HG03039 (cell line): ENCODE measurements around the gene TRPV5.
"Not testable (repeated sequence)": the region's sequence is repeated elsewhere in the genome, so short reads cannot be mapped to it uniquely, and the experiment has no call there.

ENCODE experiments used
- ATAC-seq: cut with Tn5 transposase; IDR thresholded peaks from one replicate; pipeline ENCODE4 v1.9.1; 2021; ENCODE audit warnings: mild to moderate bottlenecking, moderate library complexity; ENCODE audit not compliant: unreplicated experiment

The TRPV5 gene

GRCh38 chr7:142933624-142934023, at the start of gene TRPV5:
Gene TRPV5 (minus strand): TSS chr7:142933746. CDS start chr7:142933459, 287 bp downstream.
- ATAC-seq = no peak

DNA sequence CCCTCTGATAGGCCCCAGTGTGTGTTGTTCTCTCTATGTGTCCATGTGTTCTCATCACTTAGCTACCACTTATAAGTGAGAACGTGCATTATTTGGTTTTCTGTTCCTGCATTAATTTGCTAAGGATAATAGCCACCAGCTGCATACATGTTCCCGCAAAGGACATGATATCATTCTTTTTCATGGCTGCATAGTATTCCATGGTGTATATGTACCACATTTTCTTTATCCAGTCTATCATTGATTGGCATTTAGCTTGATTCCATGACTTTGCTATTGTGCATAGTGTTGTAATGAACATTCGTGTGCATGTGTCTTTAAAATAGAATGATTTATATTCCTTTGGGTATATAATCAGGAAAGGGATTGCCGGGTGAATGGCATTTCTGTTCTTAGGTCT, 44.9 kb upstream of the TRPV5 start:
- not testable (repeated sequence) for ATAC-seq

DNA sequence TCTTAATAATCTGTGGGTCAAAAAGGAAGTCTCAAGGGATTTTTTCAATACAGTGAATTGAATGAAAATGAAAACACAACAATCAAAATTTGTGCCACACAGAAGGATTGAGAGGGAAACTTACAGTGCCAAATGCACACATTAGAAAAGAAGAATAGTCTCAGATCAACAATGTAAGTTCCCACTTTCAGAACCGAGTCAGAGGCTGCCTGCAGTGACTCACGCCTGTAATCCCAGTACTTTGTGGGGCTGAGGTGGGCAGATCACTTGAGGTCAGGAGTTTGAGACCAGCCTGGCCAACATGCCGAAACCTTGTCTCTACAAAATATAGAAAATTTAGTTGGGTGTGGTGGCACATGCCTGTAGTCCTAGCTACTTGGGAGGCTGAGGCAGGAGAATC, 41.1 kb upstream of the TRPV5 start:
- ATAC-seq = no peak

- ATAC-seq = no peak
These were observed 35.6 kb upstream of the TRPV5 start for GRCh38 chr7:142969183-142969582.

DNA sequence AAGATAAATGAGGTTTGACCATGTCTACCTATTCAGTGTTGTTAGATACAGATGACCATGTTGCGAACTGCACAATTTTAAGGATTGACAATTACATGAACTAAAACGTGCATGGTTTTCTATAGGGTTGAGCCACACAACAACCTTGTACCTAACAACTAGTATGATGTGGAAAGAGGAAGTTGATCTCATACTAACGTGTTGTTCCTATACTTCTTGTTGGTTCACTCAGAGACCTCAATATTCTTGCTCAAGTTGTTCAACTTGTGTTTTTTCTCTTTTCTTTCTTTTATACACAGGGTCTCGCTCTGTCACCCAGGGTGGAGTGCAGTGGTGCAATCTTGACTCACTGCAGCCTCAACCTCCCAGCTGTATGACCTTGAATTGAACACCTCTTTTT, 34.7 kb upstream of the TRPV5 start:
- ATAC-seq = no peak

DNA sequence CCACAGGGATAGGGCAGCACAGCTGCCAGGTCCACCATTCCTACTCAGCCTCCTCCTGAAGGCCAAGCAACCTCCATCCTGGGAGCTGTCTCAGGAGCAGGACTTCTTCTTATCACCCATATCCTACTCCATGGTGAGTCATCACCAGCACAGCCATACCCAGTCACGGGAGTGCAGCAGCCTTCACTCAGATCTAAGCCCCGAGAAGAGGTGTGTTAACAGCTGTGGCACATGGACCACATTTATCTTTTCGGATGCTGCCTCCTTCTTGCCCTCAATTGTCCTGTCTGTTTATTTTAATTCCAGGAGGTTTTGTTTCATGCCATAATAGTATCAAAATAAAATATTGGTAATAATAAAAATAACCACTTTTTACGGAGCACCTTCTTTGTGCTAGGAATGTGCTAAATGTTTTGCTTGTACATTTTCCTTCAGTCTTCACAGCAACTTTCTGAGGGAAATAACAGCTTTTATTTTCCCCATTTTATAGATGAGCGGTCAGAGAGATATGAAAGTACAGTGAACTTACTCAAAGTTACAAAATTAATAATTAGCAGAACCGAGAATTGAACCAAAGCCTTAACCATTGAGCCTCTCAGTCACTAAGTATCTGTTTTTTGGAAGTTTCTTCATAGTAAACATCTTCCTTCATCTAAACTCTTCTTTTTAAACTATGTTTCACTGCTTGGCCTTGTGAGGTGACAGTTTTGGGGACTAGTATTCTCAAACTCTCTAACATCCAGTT, 31.1 kb upstream of the TRPV5 start:
- no peak for ATAC-seq

GRCh38 chr7:142963993-142964392, 30.4 kb upstream of the TRPV5 start:
- no peak for ATAC-seq

DNA sequence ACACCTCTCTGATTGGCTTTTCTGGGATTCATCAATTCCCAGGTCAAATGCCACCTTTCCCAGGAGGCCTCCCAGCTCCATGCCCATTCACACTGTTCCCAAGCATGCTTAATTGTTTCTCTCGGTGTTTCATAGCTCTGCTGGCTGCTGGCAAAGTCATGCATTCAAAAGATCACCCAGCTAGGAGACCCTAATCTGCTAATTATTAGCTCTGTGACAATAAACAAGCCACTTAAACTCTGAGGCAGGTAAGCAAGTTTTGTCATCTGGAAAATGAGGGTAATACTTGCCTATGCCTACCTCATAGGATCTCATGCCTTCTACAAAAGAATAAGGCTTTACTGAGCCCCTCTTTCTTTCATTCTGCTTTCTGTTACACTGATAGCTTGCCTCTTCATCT, 29.4 kb upstream of the TRPV5 start:
- ATAC-seq = no peak

- no peak for ATAC-seq
These were observed 28.7 kb upstream of the TRPV5 start, which contains the start of gene KEL for GRCh38 chr7:142961973-142962926. Gene KEL (minus strand): TSS chr7:142962363. CDS start chr7:142962206, 157 bp downstream.

GRCh38 chr7:142961595-142961972, 28.0 kb upstream of the TRPV5 start:
- ATAC-seq = no peak

DNA sequence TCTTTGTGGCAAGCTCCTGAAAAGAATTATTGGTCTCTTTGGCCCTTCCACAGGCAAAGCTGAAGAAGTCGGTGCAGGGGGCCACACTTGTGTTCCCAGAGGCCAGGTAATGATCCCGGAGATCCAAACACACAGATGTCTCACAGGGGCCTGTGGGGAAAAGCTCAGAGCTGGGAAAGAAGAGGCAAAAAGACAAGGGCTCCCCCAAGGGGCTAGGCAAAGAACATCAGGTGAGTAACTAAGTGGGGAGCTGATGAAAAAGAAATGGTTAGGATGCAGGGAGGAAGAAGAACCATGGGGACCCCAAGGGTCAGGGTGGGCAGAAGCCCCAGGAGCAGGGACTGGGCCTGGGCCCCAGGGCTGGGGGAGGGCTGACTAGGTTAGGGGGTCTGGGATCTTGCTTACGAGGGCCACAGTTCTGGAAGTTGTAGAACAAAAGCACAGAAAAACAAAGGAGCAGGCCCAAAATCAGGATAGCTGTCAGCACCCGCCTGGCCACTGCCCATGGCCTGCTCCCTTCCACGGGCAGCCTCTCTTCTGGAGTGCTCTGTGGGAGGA, 27.5 kb upstream of the TRPV5 start:
- no peak for ATAC-seq

DNA sequence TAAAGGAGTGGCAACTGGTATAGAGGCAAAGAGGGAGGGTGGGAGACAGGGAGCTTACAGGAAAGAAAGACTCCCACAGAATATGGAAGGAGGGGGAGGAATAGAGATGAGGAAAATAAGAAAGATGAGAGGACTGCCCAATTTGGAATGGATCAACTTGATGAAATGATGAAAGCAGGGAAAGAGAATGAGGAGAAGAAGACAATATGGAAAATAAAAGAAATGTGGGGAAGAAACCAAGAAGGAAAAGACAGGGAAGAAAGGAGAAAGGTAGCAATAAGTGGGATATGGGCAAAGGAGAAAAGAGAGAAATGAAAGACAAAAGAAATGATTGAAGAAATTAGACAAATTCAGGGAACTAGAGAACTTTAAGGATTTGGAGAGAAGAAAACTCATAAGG, 25.7 kb upstream of the TRPV5 start:
- ATAC-seq = no peak

- ATAC-seq = no peak
These were observed 24.2 kb upstream of the TRPV5 start for GRCh38 chr7:142957723-142958122.

- ATAC-seq = no peak
These were observed 23.5 kb upstream of the TRPV5 start for GRCh38 chr7:142956951-142957623.

GRCh38 chr7:142954680-142955268, 21.2 kb upstream of the TRPV5 start:
- ATAC-seq = no peak

DNA sequence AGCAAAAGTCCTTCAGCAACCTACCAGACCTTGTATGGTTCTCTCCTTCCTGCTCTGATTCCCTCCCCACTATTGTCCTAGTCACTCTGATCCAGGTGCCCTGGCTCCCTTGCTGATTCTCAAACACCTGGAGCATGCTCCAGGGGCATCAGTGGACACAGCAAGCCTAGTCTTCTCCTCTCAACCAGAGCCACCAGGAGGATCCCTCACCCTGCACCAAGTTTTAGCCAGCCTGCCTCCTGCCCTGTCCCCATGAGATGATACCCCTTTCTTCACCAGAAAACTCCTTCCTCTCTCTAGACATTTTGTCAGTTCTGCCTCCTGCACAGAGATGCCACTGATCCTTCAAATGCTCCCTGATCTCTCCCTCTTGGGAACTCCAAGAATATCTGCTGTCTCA, 16.7 kb upstream of the TRPV5 start:
- ATAC-seq = no peak

DNA sequence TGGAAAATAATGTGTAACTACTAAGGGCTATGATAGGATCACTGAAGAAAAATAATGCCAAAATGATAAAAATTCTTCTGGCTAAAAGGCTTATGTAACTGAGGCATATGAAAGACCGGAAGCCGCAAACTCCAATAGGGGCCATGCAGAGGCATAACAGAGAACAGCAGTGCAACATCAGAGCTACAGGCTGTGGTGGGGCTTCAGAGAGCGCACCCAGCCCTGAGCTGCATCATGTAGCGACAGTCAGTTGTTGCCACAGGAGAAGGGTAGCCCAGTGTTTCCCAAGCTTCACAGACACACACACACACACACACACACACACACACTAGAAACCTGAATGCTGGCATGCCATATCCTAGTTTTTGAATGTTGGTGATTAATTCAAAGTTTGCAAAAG, 15.1 kb upstream of the TRPV5 start:
- no peak for ATAC-seq

DNA sequence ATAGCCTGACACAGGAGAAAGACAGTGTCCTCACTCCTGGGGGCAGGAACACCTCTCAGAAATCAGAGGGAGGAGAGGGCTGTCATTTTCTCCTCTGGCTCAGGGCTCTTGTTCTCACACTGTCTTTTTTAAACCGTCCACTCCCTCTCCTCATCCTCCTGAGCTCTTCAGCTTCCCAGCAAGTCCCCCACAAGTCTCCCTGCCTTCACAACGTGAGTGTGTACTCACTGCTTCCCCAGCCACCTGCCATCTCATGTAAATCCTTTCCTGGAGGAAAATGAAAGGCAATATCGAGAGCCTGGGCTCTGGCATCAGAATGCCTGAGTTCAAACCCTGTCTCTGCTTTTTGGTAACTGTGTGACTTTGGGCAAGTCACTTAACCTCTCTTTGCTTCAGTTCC, 11.5 kb upstream of the TRPV5 start:
- no peak for ATAC-seq

- ATAC-seq = no peak
These were observed 10.2 kb upstream of the TRPV5 start for GRCh38 chr7:142943706-142944268.

- ATAC-seq = no peak
These were observed 9.2 kb upstream of the TRPV5 start for GRCh38 chr7:142942746-142943145.
